Measurements from ENCODE around the gene RBM26. TPM values are rescaled to one million over a fixed set of nuclear protein-coding genes. Genes with fewer than 3 reads are reported as not detected.

Gene RBM26
- total RNA-seq, 2 donors from 2014 or later = 28.1 to 28.3 TPM

DNA sequence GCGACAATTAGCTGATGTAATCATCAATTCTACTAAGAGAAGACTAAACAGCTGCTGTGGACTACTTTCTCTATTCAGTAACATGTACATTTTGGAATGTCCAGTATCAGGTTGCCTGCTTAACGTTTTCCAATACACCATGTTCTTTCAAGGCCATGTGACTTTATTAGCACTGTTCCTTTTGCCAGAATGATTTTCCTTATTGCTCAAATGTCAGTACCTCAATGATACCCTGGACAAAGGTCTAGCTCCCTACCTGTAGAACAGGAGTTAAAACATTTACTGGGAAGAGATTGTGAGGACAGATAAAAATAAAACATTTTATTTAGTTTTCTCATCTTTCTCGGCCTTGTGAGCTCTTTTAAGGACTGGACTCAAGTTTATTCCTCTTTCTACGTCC, 3.8 kb upstream of the RBM26 start:
- no peak for DNase-seq
- H3K9ac ChIP-seq (ENCODE audit: low read depth in 2 of 2, low read length in 2 of 2) = peak overlapping the region in 1 of 2 donors; percentile 32
- H3K27me3 ChIP-seq = no peaks in the 10 kb centered on the region
- TF ChIP-seq, protein P1, sequence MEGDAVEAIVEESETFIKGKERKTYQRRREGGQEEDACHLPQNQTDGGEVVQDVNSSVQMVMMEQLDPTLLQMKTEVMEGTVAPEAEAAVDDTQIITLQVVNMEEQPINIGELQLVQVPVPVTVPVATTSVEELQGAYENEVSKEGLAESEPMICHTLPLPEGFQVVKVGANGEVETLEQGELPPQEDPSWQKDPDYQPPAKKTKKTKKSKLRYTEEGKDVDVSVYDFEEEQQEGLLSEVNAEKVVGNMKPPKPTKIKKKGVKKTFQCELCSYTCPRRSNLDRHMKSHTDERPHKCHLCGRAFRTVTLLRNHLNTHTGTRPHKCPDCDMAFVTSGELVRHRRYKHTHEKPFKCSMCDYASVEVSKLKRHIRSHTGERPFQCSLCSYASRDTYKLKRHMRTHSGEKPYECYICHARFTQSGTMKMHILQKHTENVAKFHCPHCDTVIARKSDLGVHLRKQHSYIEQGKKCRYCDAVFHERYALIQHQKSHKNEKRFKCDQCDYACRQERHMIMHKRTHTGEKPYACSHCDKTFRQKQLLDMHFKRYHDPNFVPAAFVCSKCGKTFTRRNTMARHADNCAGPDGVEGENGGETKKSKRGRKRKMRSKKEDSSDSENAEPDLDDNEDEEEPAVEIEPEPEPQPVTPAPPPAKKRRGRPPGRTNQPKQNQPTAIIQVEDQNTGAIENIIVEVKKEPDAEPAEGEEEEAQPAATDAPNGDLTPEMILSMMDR (IDR thresholded peaks at IDR 0.05) = no peak
- H3K27ac ChIP-seq = peak overlapping the region; percentile 61
- H3K4me1 ChIP-seq = peaks cover 5% of the 10 kb centered on the region
- H3K9me3 ChIP-seq = no peaks in the 10 kb centered on the region
- intact Hi-C loops (cut with DNase I) = no loop called here
- H3K36me3 ChIP-seq = no peaks in the 10 kb centered on the region
- no peak overlapping the region for H3K4me3 ChIP-seq

DNA sequence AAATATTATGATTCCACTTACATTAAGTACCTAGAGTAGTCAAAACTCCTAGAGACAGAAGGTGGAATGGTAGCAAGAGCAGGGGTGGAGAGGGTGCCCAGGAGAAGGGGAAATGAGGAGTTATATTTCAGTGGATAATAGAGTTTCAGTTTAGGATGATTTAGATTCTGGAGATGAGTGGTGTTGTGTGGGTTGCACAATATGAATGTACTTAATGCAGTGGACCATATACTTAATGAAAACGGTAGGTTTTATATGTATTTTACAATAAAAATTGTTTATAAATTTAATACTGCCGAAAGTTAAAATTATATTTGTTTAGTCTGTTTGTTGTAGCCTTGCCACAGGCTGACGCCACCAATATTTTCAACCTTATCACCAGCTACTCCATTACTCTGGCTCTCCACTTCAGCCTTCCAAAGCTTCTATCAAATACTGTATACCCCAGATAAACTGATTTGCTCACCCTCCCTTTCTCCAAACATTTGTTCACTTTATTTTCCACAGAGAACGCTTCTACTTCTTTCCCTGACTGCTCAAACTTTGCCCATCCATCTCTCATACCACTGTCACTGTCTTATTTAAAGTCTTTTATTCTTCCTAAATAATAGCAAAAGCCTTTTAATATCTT, 1.4 kb upstream of the RBM26 start:
- H3K9ac ChIP-seq (ENCODE audit: low read depth in 2 of 2, low read length in 2 of 2) = peak overlapping the region in 1 of 2 donors; percentile 93
- intact Hi-C loops (cut with DNase I) = no loop called here
- H3K9me3 ChIP-seq = no peaks in the 10 kb centered on the region
- H3K4me3 ChIP-seq = peak overlapping the region; percentile 78
- DNase-seq = no peak
- H3K36me3 ChIP-seq = no peaks in the 10 kb centered on the region
- TF ChIP-seq, protein P1 (IDR thresholded peaks at IDR 0.05) = no peak
- H3K27me3 ChIP-seq = no peaks in the 10 kb centered on the region
- no peak overlapping the region for H3K27ac ChIP-seq
- H3K4me1 ChIP-seq = peaks cover 14% of the 10 kb centered on the region

DNA sequence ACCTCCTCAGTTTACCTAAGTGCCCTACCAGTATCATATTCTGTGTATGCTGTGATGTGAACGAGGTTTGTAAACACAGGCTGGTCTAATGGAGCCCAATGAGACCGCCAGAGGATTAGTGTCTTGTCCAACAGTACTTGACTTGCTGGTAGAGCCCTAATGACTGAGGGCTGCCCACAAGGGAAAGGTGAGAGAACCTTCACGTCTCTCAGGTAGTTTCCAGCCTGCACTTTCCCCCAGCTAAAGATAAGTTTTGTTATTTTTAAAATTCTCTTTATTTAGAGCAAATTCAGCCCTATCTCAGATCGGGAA, 498 bp upstream of the RBM26 start:
- H3K27ac ChIP-seq = peak overlapping the region; percentile 92
- no peaks in the 10 kb centered on the region for H3K36me3 ChIP-seq
- peak overlapping the region; percentile 78 for H3K4me3 ChIP-seq
- TF ChIP-seq, protein P1 (IDR thresholded peaks at IDR 0.05) = no peak
- peak overlapping the region; percentile 72 to 93 for H3K9ac ChIP-seq (ENCODE audit: low read depth in 2 of 2, low read length in 2 of 2)
- H3K27me3 ChIP-seq = no peaks in the 10 kb centered on the region
- DNase-seq = no peak
- peaks cover 20% of the 10 kb centered on the region for H3K4me1 ChIP-seq
- no peaks in the 10 kb centered on the region for H3K9me3 ChIP-seq
- intact Hi-C loops (cut with DNase I) = no loop called here

DNA sequence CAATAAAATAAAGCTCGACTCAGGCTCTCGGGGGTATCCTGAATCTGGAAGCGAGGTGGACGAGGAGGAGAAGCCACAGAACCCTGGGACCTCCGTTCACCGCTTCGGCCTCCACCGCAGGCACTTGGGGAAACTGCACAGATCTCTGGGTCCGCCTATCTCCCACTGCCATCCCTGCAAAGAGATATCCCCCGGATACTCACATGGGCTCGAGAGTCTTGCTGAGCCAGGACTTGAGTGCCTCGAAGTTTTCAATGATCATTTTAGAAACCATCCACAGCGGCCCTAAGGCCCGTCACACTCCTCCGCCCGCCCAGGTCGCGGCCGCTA, 589 bp downstream of the RBM26 start:
- peaks cover 23% of the 10 kb centered on the region for H3K4me1 ChIP-seq
- DNase-seq = peak; percentile 40
- intact Hi-C loops (cut with DNase I) = no loop called here

DNA sequence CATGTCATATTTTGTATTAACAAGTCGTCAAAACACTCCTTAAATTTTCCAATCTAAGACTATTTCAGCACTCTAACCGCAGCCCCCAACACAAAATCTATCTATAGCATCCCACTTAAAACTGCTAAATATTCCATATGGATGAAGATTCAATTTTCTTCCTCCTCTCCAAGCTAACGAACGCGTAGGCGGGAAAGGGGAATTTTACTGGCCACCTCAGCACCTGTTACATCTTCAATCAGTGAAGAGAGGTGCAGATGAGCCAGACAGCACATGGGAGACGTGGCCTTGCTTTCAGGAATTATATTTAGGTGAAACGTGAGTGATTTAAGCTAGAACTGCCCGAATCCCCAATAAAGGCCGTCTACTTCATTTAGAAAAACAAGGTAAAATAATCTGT, 1.1 kb downstream of the RBM26 start:
- Histone ChIP-seq H3K27ac (no peak overlapping the region), H3K4me1 (peaks cover 23% of the 10 kb centered on the region), H3K27me3 (no peaks in the 10 kb centered on the region), H3K9ac (ENCODE audit: low read depth in 2 of 2, low read length in 2 of 2) (peak overlapping the region; percentile 68 to 97), H3K36me3 (no peaks in the 10 kb centered on the region), H3K4me3 (peak overlapping the region; percentile 78), H3K9me3 (no peaks in the 10 kb centered on the region)
- DNase-seq = no peak
- TF ChIP-seq, protein P1 (IDR thresholded peaks at IDR 0.05) = no peak
- intact Hi-C loops (cut with DNase I) = no loop called here

More for the DNA sequence above, 589 bp downstream of the RBM26 start:
- H3K9me3 ChIP-seq = no peaks in the 10 kb centered on the region
- H3K27ac ChIP-seq = peak overlapping the region; percentile 92
- H3K9ac ChIP-seq (ENCODE audit: low read depth in 2 of 2, low read length in 2 of 2) = peak overlapping the region; percentile 68 to 97
- TF ChIP-seq, protein P1 (IDR thresholded peaks at IDR 0.05) = no peak
- H3K27me3 ChIP-seq = no peaks in the 10 kb centered on the region
- H3K4me3 ChIP-seq = peak overlapping the region; percentile 78
- H3K36me3 ChIP-seq = no peaks in the 10 kb centered on the region
